ENCODE results near the gene SLC9A9. TPM values are rescaled to one million over a fixed set of nuclear protein-coding genes. Genes with fewer than 3 reads are reported as not detected.

Gene SLC9A9
- total and polyA plus RNA-seq, 4 donors: 3.3 to 15.0 (median 6.1) TPM

- no peaks in the 10 kb centered on the region for H3K36me3 ChIP-seq (ENCODE audit: control insufficient read depth in 4 of 4, insufficient read depth in 3 of 4, low read depth in 1 of 4, low read length in 3 of 4)
- no peak overlapping the region for H3K9ac ChIP-seq (ENCODE audit: low read depth in 1 of 2, low read length in 2 of 2)
- no peak for DNase-seq (ENCODE audit: low spot score)
- H3K9me3 ChIP-seq (ENCODE audit: control insufficient read depth in 4 of 4, low read length in 3 of 4): no peaks in the 10 kb centered on the region
- H3K27me3 ChIP-seq (ENCODE audit: control insufficient read depth in 4 of 4, insufficient read depth in 4 of 4, low read length in 3 of 4): no peaks in the 10 kb centered on the region
- WGBS: 77% methylated on average over 1 of the region's 1 CpG
- peaks cover 0 to 11% (median 2%) of the 10 kb centered on the region in 4 donors for H3K4me1 ChIP-seq (ENCODE audit: control insufficient read depth in 4 of 4, insufficient read depth in 4 of 4, low read length in 3 of 4)
- no peak overlapping the region for H3K4me3 ChIP-seq (ENCODE audit: low read depth in 1 of 3, low read length in 3 of 3)
- TF ChIP-seq HNF4G (IDR thresholded peaks at IDR 0.05) (no peak), SP1 (IDR thresholded peaks at IDR 0.05) (no peak), FOXA2 (IDR thresholded peaks at IDR 0.05) (no peak), GABPA (IDR thresholded peaks at IDR 0.05 in 1 of 2, conservative IDR thresholded peaks at IDR 0.05 in 1 of 2) (no peak), EGR1 (IDR thresholded peaks at IDR 0.05; ENCODE audit: low read depth in 2 of 2) (no peak), FOXA1 (IDR thresholded peaks at IDR 0.05) (no peak), JUND (IDR thresholded peaks at IDR 0.05) (no peak), YY1 (IDR thresholded peaks at IDR 0.05) (no peak), TAF1 (conservative IDR thresholded peaks at IDR 0.05) (no peak), NR2F2 (IDR thresholded peaks at IDR 0.05) (no peak), RXRA (IDR thresholded peaks at IDR 0.05) (no peak), REST (IDR thresholded peaks at IDR 0.05) (no peak), CTCF (IDR thresholded peaks at IDR 0.05; ENCODE audit: low read depth, low read length, missing input control) (no peak), HNF4A (conservative IDR thresholded peaks at IDR 0.05) (no peak), RAD21 (IDR thresholded peaks at IDR 0.05) (no peak)
- TF ChIP-seq, protein P1, sequence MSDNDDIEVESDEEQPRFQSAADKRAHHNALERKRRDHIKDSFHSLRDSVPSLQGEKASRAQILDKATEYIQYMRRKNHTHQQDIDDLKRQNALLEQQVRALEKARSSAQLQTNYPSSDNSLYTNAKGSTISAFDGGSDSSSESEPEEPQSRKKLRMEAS (IDR thresholded peaks at IDR 0.05): no peak
- TF ChIP-seq, protein P2, sequence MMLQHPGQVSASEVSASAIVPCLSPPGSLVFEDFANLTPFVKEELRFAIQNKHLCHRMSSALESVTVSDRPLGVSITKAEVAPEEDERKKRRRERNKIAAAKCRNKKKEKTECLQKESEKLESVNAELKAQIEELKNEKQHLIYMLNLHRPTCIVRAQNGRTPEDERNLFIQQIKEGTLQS (IDR thresholded peaks at IDR 0.05): no peak
- TF ChIP-seq, protein P3, sequence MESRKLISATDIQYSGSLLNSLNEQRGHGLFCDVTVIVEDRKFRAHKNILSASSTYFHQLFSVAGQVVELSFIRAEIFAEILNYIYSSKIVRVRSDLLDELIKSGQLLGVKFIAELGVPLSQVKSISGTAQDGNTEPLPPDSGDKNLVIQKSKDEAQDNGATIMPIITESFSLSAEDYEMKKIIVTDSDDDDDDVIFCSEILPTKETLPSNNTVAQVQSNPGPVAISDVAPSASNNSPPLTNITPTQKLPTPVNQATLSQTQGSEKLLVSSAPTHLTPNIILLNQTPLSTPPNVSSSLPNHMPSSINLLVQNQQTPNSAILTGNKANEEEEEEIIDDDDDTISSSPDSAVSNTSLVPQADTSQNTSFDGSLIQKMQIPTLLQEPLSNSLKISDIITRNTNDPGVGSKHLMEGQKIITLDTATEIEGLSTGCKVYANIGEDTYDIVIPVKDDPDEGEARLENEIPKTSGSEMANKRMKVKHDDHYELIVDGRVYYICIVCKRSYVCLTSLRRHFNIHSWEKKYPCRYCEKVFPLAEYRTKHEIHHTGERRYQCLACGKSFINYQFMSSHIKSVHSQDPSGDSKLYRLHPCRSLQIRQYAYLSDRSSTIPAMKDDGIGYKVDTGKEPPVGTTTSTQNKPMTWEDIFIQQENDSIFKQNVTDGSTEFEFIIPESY (IDR thresholded peaks at IDR 0.05): no peak
- H3K27ac ChIP-seq (ENCODE audit: low read depth in 1 of 2, low read length in 2 of 2): no peak overlapping the region
Measured at GRCh38 chr3:143326983-143327778, 521.1 kb downstream of the SLC9A9 start.
